CD4-positive, alpha-beta T cell treated with Interleukin-12 subunit alpha and Interleukin-12 subunit beta, for 1 hour (primary cell): ENCODE data around the gene ROPN1L.
A peak's percentile ranks its signal among the peaks of the same experiment; 100 is the strongest.
"Not testable (repeated sequence)": the region's sequence is repeated elsewhere in the genome, so short reads cannot be mapped to it uniquely, and the experiment has no call there.

Experiments used
- DNase-seq: peaks from one replicate; pipeline ENCODE4 v3.0.0-alpha.2; 2020

ROPN1L gene

GRCh38 chr5:10441083-10441991, at the start of gene ROPN1L:
Gene ROPN1L (plus strand): TSS chr5:10441879. CDS start chr5:10442168, 289 bp downstream.
- peak; percentile 84 for DNase-seq

GRCh38 chr5:10392567-10393328, 48.9 kb upstream of the ROPN1L start:
- DNase-seq, result not testable (repeated sequence)

DNA sequence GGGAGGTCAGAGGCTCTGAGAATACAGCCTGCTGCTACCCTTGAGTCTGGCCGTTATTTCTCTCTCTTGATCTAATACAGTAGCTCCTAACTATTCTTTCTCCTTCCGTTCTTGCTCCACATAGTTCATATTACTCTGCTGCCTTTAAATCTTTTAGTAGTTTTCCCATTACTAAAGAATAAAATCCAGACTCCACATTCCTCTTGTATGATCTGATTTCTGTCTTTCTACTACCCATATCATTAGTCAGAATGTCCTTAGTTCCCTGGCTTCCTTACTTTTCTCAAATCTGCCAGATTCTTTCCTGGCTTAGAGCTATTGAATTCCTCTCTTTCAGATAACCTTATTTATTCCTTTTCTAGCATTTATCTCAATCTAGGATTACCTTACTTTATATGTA, 48.2 kb upstream of the ROPN1L start:
- DNase-seq, result no peak

DNA sequence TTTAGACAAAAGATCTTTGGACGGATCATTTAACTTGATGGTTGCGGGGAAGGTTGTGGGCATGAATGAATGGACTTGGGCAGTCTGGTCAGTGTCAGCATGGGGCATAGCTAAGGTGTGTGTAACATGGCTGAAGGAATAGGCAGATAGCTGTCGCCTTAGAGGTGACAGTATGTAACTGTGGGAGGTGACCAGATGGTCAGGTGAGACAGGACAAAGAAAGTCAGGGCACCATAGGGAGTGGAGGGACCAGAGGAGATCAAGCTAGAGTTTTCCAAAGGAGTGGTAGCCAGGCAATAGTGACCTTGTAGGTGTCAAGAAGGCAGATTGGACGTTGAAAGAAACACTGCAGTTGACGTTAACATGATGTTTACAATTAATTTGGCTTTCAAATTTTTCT, 45.1 kb upstream of the ROPN1L start:
- DNase-seq, result no peak

- DNase-seq, result no peak
Observed at GRCh38 chr5:10399839-10400238, 41.8 kb upstream of the ROPN1L start.

GRCh38 chr5:10400411-10400810, 41.3 kb upstream of the ROPN1L start:
- no peak for DNase-seq

- no peak for DNase-seq
Observed at GRCh38 chr5:10400831-10401230, 40.8 kb upstream of the ROPN1L start.

DNA sequence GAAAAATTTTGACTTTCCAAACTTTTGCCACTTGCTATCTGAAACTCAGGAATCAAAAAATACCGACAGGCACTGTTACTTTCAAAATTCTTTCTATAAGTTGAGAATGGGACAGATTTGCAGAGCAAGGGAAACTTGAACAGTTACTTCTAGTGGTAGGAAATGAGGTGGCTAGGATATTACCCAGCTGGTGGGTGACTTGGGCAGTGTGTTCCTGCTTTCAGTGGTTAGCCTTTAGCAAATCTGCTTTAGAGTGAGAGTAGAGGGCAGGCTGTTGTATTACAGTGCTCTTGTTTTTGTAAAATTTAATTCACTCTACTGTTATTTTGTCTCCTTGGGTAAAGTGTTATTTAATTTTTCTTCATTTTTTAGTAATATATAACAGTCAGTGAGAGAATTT, 40.2 kb upstream of the ROPN1L start:
- DNase-seq, result no peak

GRCh38 chr5:10403829-10404228, 37.9 kb upstream of the ROPN1L start:
- DNase-seq, result no peak

DNA sequence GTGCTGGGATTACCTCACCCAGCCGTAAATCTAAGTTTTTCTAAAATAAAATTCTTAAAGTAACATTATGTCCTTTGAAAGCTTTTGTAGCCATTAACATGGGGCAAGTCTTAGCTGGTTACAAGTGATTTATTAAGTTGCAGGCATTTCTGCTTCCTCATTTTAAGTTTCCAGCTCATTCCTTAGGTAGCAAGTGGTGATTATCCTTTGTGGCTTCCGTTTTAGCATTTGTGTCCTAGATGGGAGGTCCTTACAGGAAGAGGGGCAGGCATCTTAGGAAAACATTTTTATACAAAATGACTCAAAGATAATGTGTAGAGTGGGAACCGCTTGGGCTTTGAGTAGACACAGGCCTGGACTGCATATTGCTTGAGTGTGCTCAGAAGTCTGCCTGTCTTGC, 35.0 kb upstream of the ROPN1L start:
- DNase-seq, result no peak

- no peak for DNase-seq
Observed at GRCh38 chr5:10409504-10409903, 32.2 kb upstream of the ROPN1L start.

- no peak for DNase-seq
Observed at GRCh38 chr5:10410662-10411061, 31.0 kb upstream of the ROPN1L start.

DNA sequence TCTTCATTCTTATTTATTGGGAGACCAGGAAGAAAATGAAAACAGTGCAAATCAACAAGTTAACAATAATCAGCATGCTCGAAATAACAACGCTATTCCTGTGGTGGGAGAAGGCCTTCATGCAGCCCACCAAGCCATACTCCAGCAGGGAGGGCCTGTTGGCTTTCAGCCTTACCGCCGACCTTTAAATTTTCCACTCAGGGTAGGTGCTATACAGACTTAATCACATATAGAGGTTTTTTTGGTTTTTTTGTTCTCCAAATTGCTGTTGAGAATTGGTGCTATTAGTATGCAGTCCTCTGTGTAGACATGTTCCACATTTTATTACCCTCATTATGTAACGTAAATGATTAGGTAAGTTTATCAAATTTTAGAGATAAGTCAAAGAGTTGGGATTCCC, 30.3 kb upstream of the ROPN1L start:
- no peak for DNase-seq

DNA sequence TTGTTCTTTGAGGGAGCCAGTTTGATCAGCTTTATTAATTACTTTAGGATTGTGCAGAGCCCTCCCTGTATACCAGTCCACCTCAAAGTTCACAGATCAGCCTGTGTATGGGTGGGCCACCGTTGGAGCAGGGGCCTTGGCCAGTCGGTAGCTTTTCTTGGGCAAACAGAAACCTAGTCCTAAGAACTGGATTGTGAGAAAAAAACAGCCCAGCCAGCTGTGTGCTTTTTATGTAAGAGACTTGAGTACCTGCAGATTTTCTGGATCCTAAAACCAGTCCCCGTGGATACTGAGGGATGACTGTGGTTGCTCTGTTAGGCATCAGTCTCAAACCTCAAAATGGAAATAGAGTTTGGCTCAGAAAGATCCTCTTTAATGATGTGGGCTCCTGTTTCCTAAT, 24.8 kb upstream of the ROPN1L start:
- no peak for DNase-seq

GRCh38 chr5:10418654-10419345, 22.9 kb upstream of the ROPN1L start:
- DNase-seq, result no peak

- no peak for DNase-seq
Observed at GRCh38 chr5:10420468-10420867, 21.2 kb upstream of the ROPN1L start.

DNA sequence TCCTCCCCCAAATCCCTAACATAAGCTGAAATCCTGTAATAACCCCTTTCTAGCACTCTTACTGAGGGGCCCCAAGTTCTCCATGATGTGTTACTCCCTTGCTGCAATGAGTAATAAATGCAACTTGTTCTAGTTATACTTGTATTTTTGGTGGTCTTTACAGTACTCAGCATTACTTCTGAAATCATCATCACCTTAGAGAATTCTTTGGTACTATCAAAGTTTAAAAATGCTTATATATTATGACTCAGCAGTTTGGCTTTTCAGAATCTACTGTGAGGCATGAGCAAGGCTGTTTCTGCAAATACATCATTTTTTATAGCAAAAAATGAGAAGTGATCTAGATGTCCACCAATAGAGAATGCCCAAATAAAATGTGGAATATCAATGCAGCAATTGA, 20.7 kb upstream of the ROPN1L start:
- no peak for DNase-seq

DNA sequence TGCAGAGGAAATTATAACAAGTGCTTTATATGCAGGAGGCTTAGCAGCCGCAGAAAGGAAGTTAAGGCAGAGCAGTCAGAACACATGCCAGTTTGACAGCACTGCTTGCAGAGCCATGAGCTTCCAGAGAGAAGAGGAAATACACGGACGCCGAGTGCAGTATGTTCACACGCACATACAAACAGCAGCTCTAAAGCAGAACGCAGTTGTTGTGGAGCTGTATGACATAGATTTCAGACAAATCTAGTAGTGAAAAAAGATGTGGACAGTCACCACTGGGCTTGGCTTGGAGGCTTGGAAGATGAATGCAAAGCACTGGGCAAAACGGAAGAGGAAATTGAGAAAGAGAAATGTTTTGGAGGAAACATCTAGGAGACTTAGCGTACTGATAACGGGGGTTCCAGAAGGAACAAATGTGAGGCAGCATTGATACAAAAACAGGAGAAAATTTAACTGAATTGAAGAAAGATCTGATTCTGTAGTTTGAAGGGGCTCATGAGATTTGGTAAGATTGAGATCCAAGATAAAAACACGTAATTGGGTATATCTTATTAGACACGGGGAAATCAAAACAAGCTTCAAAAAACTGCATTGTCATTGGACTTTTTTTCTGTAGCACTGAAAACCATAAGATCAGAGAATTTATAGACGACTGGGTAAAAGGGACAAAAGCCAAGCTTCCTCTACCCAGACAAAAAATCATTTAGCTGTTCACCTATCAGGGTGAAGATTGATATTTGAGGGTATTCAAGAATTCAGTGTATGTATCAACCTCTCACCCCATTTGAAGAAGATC, 19.6 kb upstream of the ROPN1L start:
- no peak for DNase-seq

DNA sequence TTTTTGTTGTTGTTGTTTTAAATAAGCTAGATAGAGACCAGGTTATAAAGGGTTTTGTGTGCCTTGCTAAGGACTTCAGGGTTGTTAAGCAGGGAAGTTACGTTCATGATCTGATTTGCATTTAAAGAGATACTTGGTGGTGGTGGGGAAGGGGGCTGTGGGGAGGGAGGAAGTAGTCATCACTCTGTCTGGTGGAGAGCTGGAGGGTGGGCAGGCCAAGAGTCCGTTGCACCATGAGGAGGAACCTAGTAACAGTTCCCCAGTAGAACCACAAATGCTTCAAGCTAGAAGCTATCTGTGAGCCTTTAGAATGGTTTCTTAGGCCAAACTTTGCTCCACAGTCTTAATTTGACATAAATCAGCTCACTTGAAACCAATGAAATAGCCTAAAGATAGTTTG, 18.7 kb upstream of the ROPN1L start:
- no peak for DNase-seq

- peak; percentile 22 for DNase-seq
Observed at GRCh38 chr5:10424124-10424731, 17.5 kb upstream of the ROPN1L start.

GRCh38 chr5:10427201-10427600, 14.5 kb upstream of the ROPN1L start:
- no peak for DNase-seq

DNA sequence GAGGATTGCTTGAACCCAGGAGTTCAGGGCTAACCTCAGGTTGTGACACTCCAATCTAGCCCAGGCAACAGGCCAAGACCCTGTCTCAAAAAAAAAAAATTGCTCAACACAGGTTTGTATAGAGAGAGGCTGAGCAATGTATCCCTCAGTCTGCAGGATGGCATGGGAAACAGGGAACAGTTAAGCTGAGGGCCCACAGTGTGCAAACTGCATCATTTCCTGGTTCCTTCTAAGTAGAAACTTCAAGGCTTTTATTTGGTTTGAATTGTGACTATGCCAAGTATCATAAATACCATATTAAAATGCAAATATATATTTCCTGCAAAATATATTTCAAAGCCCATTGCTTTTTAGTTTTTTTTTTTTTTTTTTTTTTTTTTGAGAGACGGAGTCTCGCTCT, 13.7 kb upstream of the ROPN1L start:
- DNase-seq, result no peak
